Pancreas (tissue), 10 donors: ENCODE measurements around the gene RNASE9. TPM values are rescaled to one million over a fixed set of nuclear protein-coding genes. Genes with fewer than 3 reads are reported as not detected.
"Not testable (repeated sequence)": the region's sequence is repeated elsewhere in the genome, so short reads cannot be mapped to it uniquely, and the experiment has no call there.

ENCODE experiments used
- ATAC-seq, 4 donors: fragments of 200-7000 bp; cut with Tn5 transposase; one replicate each; pipeline versions ENCODE4 v1.8.0 to v1.9.1; 2020; ENCODE audit warnings: mild to moderate bottlenecking in 4 of 4, moderate library complexity in 4 of 4
- DNase-seq, 6 donors: peaks; one replicate each; pipeline ENCODE4 v3.0.0-alpha.2; 2020
- FAIRE-seq: peaks from 2 replicates; lab custom pipeline; 2012; peaks lifted over from hg19 to GRCh38; lab: Jason Lieb, UNC
- H3K27ac ChIP-seq, 4 donors: fragments of 200-600 bp; sonication (generic); 1 replicate in 3 of 4; 2 replicates in 1 of 4; pipeline versions ENCODE4 v1.5.0 to v1.8.0; 2020
- H3K27me3 ChIP-seq, 4 donors: fragments of 200-600 bp; one replicate each; pipeline ENCODE4 v1.8.0; 2021
- H3K36me3 ChIP-seq, 3 donors: fragments of 200-600 bp; sonication (generic) in 1 of 3; one replicate each; pipeline versions ENCODE4 v1.5.0 to v1.8.0; 2020 to 2021
- H3K4me1 ChIP-seq, 3 donors: fragments of 200-600 bp; one replicate each; pipeline ENCODE4 v1.8.0; 2021
- H3K4me3 ChIP-seq, 4 donors: fragments of 200-600 bp; sonication (generic) in 2 of 4; one replicate each; pipeline versions ENCODE4 v1.5.0 to v1.8.0; 2020 to 2021
- H3K9me3 ChIP-seq, 4 donors: fragments of 200-600 bp; one replicate each; pipeline ENCODE4 v1.8.0; 2021
- WGBS, 2 donors: extraction: QIAGEN DNeasy Blood & Tissue Kit; methylation state at CpG; one replicate each; pipeline ENCODE4 v1.1.7; 2013; 5-methylcytosine and 5-hydroxymethylcytosine counted together
- intact Hi-C, 3 donors: fragments of 100-400 bp; cut with DNase I; formaldehyde crosslinking; loops; one replicate each; pipeline versions ENCODE4 v1.11.1 to v1.14.2; 2022
- polyA plus RNA-seq, 2 donors: library from polyadenylated mRNA; stranded (reverse); fragments of 200-250 nt; gene quantifications; one replicate each; pipeline ENCODE4 v1.2.3, GENCODE V29; 2013
- total RNA-seq, 6 donors: library from RNA; stranded (reverse); fragmentation: NEBNext Ultra II Directional in 4 of 6; extraction: Animal tissue kit (Norgen Biotek cat#: 25700) in 4 of 6; gene quantifications; one replicate each; pipeline versions ENCODE4 v1.2.1 to v1.2.4, GENCODE V29; 2021 to 2023
- TF ChIP-seq, protein P1 (sequence below), 4 donors: fragments of 200-600 bp; sonication (generic) in 3 of 4; IDR thresholded peaks; one replicate each; pipeline versions ENCODE4 v1.5.0 to v1.8.0; 2021; ENCODE audit warnings: antibody characterized with exemption in 4 of 4
- donor health status: healthy with polysubstance abuse.
- donor health status: DM: no; HTN: no; CAD: no; lungs with moderate emphysema.
- donor health status: DM: no; HTN: no; CAD: no.
- donor health status: control.
- donor health status: control.
- donor health status: Bipolar disorder and iron deficiency.
- donor health status: DM: yes; HTN: yes; CAD: no.
- donor health status: DM: no; HTN: no; CAD: no.
- donor health status: DM: no; HTN: no; CAD: no.
- donor health status: DM: yes; HTN: yes; CAD: no.

RNASE9 gene
- total and polyA plus RNA-seq, 8 donors, result not detected

DNA sequence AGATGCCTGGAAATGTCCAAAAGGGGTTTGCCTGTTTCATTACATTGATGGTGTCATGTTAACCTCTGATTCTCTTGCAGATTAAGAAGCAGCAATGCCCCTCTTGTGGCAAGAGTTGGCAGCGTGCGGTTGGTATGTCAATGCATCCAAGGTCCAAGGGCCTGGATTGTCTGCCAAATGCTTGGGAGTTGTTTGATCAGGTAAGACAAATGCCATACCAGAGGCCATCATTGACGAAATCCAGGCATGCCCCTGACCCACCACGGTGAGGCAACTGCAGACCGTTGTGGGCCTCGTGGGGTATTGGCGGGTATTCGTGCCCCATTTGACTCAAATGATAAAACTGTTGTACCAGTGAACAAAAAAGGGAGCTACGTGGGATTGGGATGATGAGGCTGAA, 41.7 kb upstream of the RNASE9 start:
- 72 to 76% methylated on average over 9 of the region's 9 CpGs for WGBS, 2 donors

DNA sequence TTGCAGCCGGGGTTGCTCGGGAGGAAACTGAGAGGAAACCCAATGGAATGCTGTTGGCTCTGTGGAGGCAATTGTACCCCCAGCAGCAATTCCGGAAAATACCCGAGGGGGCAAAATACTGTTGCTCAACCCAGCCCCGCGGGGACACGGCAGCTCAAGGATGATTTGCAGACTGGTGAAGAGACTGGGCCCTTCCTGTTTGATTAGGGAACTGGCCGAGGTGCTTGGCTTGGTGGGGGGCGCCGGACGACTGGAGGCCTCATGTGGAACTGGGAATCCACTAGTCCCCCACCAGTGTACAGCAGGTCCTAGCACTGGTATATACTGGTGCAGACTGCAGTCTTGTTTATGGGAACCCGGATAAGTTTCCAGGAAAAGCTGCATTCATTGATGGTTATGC, 40.7 kb upstream of the RNASE9 start:
- H3K27me3 ChIP-seq, result no peaks in the 10 kb centered on the region
- intact Hi-C loops, result loop anchor here in 2 of 3 donors (10.0 kb wide), 1 partner anchor 277 kb away; no protein-coding TSS in a partner anchor
- no peak for FAIRE-seq
- H3K4me3 ChIP-seq, result no peak overlapping the region
- ATAC-seq, result no peak
- H3K27ac ChIP-seq, result no peak overlapping the region
- 66 to 73% methylated on average over 12 of the region's 12 CpGs for WGBS, 2 donors
- H3K4me1 ChIP-seq, result no peaks in the 10 kb centered on the region
- no peaks in the 10 kb centered on the region for H3K36me3 ChIP-seq
- no peak for DNase-seq
- H3K9me3 ChIP-seq, result no peaks in the 10 kb centered on the region
- TF ChIP-seq, protein P1, sequence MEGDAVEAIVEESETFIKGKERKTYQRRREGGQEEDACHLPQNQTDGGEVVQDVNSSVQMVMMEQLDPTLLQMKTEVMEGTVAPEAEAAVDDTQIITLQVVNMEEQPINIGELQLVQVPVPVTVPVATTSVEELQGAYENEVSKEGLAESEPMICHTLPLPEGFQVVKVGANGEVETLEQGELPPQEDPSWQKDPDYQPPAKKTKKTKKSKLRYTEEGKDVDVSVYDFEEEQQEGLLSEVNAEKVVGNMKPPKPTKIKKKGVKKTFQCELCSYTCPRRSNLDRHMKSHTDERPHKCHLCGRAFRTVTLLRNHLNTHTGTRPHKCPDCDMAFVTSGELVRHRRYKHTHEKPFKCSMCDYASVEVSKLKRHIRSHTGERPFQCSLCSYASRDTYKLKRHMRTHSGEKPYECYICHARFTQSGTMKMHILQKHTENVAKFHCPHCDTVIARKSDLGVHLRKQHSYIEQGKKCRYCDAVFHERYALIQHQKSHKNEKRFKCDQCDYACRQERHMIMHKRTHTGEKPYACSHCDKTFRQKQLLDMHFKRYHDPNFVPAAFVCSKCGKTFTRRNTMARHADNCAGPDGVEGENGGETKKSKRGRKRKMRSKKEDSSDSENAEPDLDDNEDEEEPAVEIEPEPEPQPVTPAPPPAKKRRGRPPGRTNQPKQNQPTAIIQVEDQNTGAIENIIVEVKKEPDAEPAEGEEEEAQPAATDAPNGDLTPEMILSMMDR (IDR thresholded peaks at IDR 0.05), result no peak

More for the DNA sequence above, 41.7 kb upstream of the RNASE9 start:
- no peak overlapping the region for H3K4me3 ChIP-seq
- no peaks in the 10 kb centered on the region for H3K27me3 ChIP-seq
- FAIRE-seq, result no peak
- no peak overlapping the region for H3K27ac ChIP-seq
- no peaks in the 10 kb centered on the region for H3K9me3 ChIP-seq
- no peaks in the 10 kb centered on the region for H3K4me1 ChIP-seq
- DNase-seq, result no peak
- no peaks in the 10 kb centered on the region for H3K36me3 ChIP-seq
- intact Hi-C loops, result loop anchor here in 2 of 3 donors (10.0 kb wide), 1 partner anchor 278 kb away; no protein-coding TSS in a partner anchor
- TF ChIP-seq, protein P1 (IDR thresholded peaks at IDR 0.05), result no peak
- ATAC-seq, result no peak

DNA sequence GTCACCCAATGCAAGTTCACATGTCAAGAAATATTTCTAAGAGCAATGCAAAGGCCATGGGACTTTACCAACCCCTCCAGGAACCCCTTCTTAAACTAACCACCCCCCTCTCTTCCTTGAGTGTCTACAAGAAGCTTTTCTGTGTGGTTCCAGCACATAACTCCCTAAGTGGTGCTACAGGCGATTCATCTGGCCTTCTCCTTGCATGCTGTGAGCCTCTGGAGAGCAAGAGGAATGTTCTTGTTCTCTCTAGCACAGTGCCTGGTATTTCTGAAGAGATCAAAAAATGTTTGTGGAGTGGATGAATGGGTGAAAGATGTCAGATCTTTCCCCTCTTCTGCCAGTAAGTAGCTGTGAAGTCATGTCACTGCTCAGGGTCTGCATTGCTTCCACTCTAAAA, 36.3 kb upstream of the RNASE9 start:
- H3K4me1 ChIP-seq, result no peaks in the 10 kb centered on the region
- H3K27me3 ChIP-seq, result no peaks in the 10 kb centered on the region
- intact Hi-C loops, result no loop called here
- FAIRE-seq, result no peak
- H3K27ac ChIP-seq, result no peak overlapping the region
- TF ChIP-seq, protein P1 (IDR thresholded peaks at IDR 0.05), result no peak
- no peak for DNase-seq
- no peaks in the 10 kb centered on the region for H3K9me3 ChIP-seq
- no peak overlapping the region for H3K4me3 ChIP-seq
- no peaks in the 10 kb centered on the region for H3K36me3 ChIP-seq
- no peak for ATAC-seq
- 69 to 92% methylated on average over 1 of the region's 1 CpG for WGBS, 2 donors

DNA sequence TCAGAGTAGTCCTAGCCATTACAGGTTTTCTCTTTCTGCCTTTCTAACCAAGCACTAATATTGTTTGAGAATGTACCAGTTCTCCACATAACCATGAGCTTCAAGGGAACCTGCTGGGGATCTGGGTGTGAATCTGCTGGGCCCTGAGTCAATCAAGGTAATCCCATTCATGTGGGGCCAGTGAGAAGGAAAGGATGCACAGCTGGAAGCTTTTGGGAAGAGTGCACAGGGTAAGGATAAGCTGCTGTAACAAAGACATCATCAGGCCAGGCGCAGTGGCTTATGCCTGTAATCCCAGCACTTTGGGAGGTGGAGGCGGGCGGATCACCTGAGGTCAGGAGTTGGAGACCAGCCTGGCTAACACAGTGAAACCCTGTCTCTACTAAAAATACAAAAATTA, 34.9 kb upstream of the RNASE9 start:
- H3K27ac ChIP-seq, H3K27me3 ChIP-seq, H3K4me1 ChIP-seq, intact Hi-C loops, H3K9me3 ChIP-seq, FAIRE-seq, H3K36me3 ChIP-seq, ATAC-seq, H3K4me3 ChIP-seq, DNase-seq: not testable (repeated sequence)
- 91 to 94% methylated on average over 3 of the region's 3 CpGs for WGBS, 2 donors

DNA sequence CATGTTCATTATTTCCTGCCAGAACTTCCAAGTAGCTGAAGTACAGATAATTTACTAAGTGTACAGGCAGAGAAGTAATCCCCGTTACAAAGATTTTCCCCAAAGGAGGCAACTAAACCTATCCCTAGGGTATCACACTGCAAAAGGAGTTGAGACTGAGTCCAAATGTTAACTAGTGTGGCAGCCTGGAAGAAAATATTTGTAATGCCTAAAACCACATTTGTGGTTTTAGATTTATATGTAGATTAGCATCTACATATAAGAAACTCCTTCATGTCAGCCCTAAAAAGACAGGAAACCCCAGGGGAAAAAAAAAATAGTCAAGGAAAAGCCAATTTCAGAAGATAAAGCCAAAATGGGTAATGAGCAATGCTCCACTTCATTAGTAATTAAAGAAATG, 31.7 kb upstream of the RNASE9 start:
- intact Hi-C loops, result no loop called here
- 70 to 82% methylated on average over 1 of the region's 1 CpG for WGBS, 2 donors

More for the DNA sequence above, 31.7 kb upstream of the RNASE9 start:
- no peaks in the 10 kb centered on the region for H3K27me3 ChIP-seq
- TF ChIP-seq, protein P1 (IDR thresholded peaks at IDR 0.05), result no peak
- ATAC-seq, result no peak
- H3K4me1 ChIP-seq, result no peaks in the 10 kb centered on the region
- no peak overlapping the region for H3K4me3 ChIP-seq
- H3K27ac ChIP-seq, result no peak overlapping the region
- no peak for FAIRE-seq
- no peaks in the 10 kb centered on the region for H3K9me3 ChIP-seq
- no peaks in the 10 kb centered on the region for H3K36me3 ChIP-seq
- no peak for DNase-seq
